Kidney (tissue), 11 donors: ENCODE results near the gene CTAG2. TPM values are rescaled to one million over a fixed set of nuclear protein-coding genes. Genes with fewer than 3 reads are reported as not detected.
A peak's percentile ranks its signal among the peaks of the same experiment; 100 is the strongest.
"Not testable (repeated sequence)": the region's sequence is repeated elsewhere in the genome, so short reads cannot be mapped to it uniquely, and the experiment has no call there.

Source experiments
- DNase-seq, 5 donors: peaks; one replicate each; pipeline ENCODE4 v3.0.0-alpha.2; 2013 to 2020
- FAIRE-seq: peaks from 2 replicates; lab custom pipeline; 2012; peaks lifted over from hg19 to GRCh38; lab: Jason Lieb, UNC
- H3K27ac ChIP-seq, 2 donors: one replicate each; pipeline ENCODE4 v1.7.0; 2013; ENCODE audit warnings: low read depth in 2 of 2, low read length in 2 of 2, inconsistent platforms in 1 of 2
- H3K27me3 ChIP-seq: one replicate; pipeline ENCODE4 v1.7.1; 2013; ENCODE audit warnings: low read length, inconsistent platforms; ENCODE audit not compliant: control insufficient read depth, insufficient read depth
- H3K36me3 ChIP-seq, 3 donors: one replicate each; pipeline versions ENCODE4 v1.7.0 to v1.7.1; 2013; ENCODE audit warnings: low read length in 3 of 3, control low read depth in 1 of 3, inconsistent platforms in 1 of 3; ENCODE audit not compliant: insufficient read depth in 3 of 3, control insufficient read depth in 2 of 3
- H3K4me1 ChIP-seq, 3 donors: one replicate each; pipeline versions ENCODE4 v1.7.0 to v1.7.1; 2013; ENCODE audit warnings: low read length in 3 of 3, inconsistent platforms in 1 of 3, low read depth in 1 of 3; ENCODE audit not compliant: control insufficient read depth in 2 of 3, insufficient read depth in 2 of 3
- H3K4me3 ChIP-seq, 3 donors: one replicate each; pipeline versions ENCODE4 v1.7.0 to v1.8.1; 2013; ENCODE audit warnings: low read length in 3 of 3, control low read depth in 1 of 3, inconsistent platforms in 1 of 3
- H3K9ac ChIP-seq, 3 donors: one replicate each; pipeline versions ENCODE4 v1.7.0 to v1.7.1; 2013; ENCODE audit warnings: low read length in 3 of 3, control low read depth in 1 of 3, inconsistent platforms in 1 of 3
- H3K9me3 ChIP-seq, 3 donors: one replicate each; pipeline versions ENCODE4 v1.7.0 to v1.7.1; 2013; ENCODE audit warnings: low read length in 3 of 3, control low read depth in 1 of 3, inconsistent platforms in 1 of 3; ENCODE audit not compliant: control insufficient read depth in 2 of 3, insufficient read depth in 1 of 3
- intact Hi-C: fragments of 100-400 bp; cut with DNase I; formaldehyde crosslinking; loops from one replicate; pipeline ENCODE4 v1.11.1; 2022
- polyA plus RNA-seq: library from polyadenylated mRNA; stranded (reverse); fragments of 350-450 nt; fragmentation: Illumina TruSeq; extraction: RNeasy Lipid Tissue Mini Kit (QIAGEN cat#74804); gene quantifications from one replicate; pipeline ENCODE4 v1.2.3, GENCODE V29; 2014; ENCODE audit warnings: low read depth, low replicate concordance; ENCODE audit not compliant: insufficient read depth
- total RNA-seq: library from RNA; stranded (reverse); fragmentation: NEBNext Ultra II Directional; extraction: Animal tissue kit (Norgen Biotek cat#: 25700); gene quantifications from one replicate; pipeline ENCODE4 v1.2.1, GENCODE V29; 2021
- donor health status: control.
- donor health status: control.
- donor health status: DM: yes; HTN: yes; CAD: no.
- donor health status: Normal renal cell carcinoma (clear cell type).

The CTAG2 gene
- total and polyA plus RNA-seq, 2 donors from 2014 or later: 0.28 TPM; not detected in 1

DNA sequence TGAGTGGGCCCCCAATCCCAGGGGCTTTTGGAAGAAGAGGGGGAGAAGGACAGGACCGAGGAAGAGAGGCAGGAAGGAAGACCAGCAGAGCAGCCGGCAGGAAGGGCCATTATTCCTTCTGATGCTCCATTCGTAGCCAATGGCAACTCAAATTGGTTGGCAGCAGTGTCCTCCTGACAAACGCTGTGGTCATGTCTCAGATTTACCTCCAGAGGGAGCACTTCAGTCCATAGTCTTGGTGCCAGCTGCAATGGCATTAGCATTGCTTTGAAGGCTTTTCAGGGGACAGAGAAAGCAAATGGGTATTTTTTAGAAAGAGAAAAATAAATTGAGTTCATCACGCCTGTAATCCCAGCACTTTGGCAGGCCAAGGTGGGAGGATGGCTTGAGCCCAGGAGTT, 24.4 kb downstream of the CTAG2 start:
- H3K36me3 ChIP-seq, DNase-seq, H3K4me3 ChIP-seq, H3K4me1 ChIP-seq, H3K9ac ChIP-seq, H3K27me3 ChIP-seq, FAIRE-seq, intact Hi-C loops, H3K27ac ChIP-seq, H3K9me3 ChIP-seq: not testable (repeated sequence)

DNA sequence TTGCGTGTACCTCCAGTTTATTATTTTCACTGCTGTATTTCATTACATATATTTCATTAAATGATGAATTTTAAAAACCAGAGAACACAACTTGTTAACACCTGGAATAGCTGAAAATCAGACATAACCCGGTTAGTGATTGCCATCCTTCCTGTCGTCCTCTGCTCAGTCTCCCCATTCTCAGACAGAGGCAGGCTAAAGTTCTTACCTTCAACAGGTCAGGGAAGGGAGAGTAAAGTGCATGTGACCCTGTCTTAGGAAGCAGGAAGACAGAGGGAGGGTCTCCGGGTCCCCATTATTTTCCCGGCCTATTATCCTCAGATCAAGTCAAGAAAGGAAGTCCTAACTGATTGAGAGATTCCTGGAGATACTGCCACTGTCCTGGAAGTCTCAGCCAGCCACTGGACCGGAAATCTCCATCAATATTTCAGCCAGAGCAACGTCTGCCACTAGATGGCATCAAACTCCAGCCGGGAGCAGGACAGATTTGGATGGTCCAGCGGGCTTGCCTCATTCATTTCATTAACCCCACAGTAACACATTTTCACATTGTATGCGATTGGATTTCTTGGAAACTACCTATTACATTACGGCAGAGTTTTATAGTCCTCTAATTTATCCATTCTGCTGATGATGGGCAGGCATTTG, 32.5 kb downstream of the CTAG2 start:
- DNase-seq, H3K36me3 ChIP-seq, H3K9me3 ChIP-seq, H3K27ac ChIP-seq, H3K9ac ChIP-seq, H3K4me1 ChIP-seq, H3K4me3 ChIP-seq, intact Hi-C loops, H3K27me3 ChIP-seq: not testable (repeated sequence)
- peak; percentile 79 for FAIRE-seq

DNA sequence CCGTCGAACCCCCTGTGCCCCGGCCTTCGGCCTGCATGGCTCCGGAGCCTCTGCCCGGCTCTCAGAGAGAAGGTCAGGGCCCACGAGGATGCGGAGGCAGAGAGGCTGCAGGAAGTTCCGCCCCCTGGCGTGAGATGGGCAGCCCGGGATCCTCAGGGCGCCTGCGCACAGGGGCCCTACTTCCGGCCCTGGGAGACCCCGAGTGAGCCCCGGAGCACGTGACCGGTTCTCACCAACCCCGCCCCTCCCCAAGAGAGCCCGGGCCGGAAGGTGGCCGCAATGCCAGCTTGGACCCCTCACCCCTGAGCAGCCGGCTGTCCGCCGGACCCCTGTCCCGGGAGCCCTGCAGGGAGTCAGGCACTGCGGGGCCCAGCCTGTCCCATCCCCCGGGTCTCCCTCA, 34.2 kb downstream of the CTAG2 start, which contains the start of gene CTAG1B:
Gene CTAG1B, minus strand, starts transcription at position 101 of the 400 bp plus-strand sequence. Its CDS starts 64 bp downstream, at position 37.
- H3K4me3 ChIP-seq, H3K36me3 ChIP-seq, intact Hi-C loops, H3K27me3 ChIP-seq, DNase-seq, H3K9me3 ChIP-seq, FAIRE-seq, H3K9ac ChIP-seq, H3K4me1 ChIP-seq, H3K27ac ChIP-seq: not testable (repeated sequence)

DNA sequence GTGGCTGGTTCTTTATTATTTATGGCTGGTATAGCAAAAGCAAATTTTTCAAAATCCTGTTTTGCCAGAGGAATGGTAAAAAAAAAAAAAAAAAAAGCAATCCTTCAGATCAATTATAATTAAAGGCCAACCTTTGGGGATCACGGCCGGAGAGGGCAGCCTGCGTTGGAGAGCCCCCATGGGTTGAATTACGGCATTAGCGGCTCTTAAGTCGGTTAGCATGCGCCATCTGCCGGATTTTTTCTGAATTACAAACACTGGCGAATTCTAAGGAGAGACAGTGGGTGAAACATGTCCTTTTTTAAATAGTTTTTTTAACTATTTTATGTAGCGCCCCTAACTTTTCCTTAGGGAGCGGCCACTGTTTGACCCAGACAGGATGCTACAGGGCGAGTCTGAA, 39.8 kb downstream of the CTAG2 start:
- H3K4me1 ChIP-seq, intact Hi-C loops, H3K9ac ChIP-seq, DNase-seq, H3K27me3 ChIP-seq, H3K36me3 ChIP-seq, H3K4me3 ChIP-seq, H3K27ac ChIP-seq, H3K9me3 ChIP-seq: not testable (repeated sequence)
- FAIRE-seq: peak; percentile 15

DNA sequence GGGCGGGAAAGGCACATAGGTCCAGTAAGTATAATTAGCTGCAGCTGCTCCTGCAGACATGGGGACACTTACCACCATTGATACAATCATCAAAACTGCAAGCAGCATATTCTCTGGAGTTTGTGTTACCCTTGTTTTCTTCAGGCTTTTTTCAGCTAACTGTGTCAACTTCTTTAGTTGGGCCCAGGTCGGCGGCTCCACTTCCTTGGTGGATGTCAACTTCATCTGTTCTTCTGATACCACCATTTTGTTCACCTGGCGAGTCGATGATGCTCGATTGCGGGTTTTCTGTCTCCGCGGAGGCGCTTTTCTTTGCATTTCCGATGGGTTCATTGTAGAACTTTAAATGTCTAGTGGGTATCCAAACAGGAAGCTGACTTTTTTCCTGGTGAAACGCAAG, 42.2 kb downstream of the CTAG2 start:
- H3K27ac ChIP-seq, H3K4me3 ChIP-seq, H3K4me1 ChIP-seq, H3K36me3 ChIP-seq, H3K9ac ChIP-seq, FAIRE-seq, DNase-seq, intact Hi-C loops, H3K9me3 ChIP-seq, H3K27me3 ChIP-seq: not testable (repeated sequence)

DNA sequence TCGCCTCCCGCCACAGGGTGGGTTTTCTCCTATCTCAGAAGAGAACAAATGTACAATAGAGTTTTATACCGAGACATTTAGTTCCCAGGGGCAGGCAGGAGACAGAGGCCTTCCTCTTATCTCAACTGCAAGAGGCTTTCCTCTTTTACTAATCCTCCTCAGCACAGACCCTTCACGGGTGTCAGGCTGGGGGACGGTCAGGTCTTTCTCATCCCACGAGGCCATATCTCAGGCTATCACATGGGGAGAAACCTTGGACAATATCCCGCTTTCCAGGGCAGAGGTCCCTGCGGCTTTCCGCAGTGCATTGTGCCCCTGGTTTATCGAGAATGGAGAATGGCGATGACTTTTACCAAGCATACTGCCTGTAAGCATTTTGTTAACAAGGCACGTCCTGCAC, 44.6 kb downstream of the CTAG2 start:
- H3K4me1 ChIP-seq, H3K27ac ChIP-seq, H3K4me3 ChIP-seq, H3K36me3 ChIP-seq, H3K9ac ChIP-seq, H3K9me3 ChIP-seq, H3K27me3 ChIP-seq, intact Hi-C loops, DNase-seq, FAIRE-seq: not testable (repeated sequence)

DNA sequence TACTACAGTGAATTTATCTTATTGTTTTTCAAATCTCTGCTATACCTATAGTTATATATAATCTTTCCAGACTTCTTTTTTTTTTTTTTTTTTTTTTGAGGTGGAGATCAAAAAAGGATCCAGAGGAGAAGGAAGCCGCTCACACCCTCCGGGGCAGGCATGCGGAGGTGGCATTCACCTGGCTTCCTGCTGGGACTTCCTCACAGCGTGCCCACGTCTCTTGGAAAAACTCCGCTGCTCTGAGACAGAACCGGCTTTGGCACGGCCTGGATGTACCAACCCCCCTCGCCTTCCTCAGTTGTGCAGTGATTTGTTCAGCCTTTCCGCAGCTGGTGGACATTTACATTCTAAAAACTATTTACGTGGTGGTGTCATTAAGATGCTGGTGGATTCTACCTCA, 45.4 kb downstream of the CTAG2 start:
- FAIRE-seq, H3K9me3 ChIP-seq, DNase-seq, H3K4me1 ChIP-seq, H3K36me3 ChIP-seq, intact Hi-C loops, H3K9ac ChIP-seq, H3K27me3 ChIP-seq, H3K27ac ChIP-seq, H3K4me3 ChIP-seq: not testable (repeated sequence)
